Heart left ventricle (tissue), 13 donors: ENCODE measurements around the gene RING1.

Experiments used
- POLR2A ChIP-seq, 2 donors: fragments of 450-650 bp; IDR thresholded peaks; one replicate each; pipeline ENCODE4 v1.6.1; 2017; ENCODE audit warnings: antibody characterized with exemption in 2 of 2, mild to moderate bottlenecking in 2 of 2, moderate library complexity in 2 of 2
- TF ChIP-seq, protein P1 (sequence below), 12 donors: fragments of 200-600 bp; sonication (generic) in 4 of 12; IDR thresholded peaks; one replicate each; pipeline versions ENCODE4 v1.5.0 to v1.8.0; 2018 to 2022; ENCODE audit warnings: antibody characterized with exemption in 12 of 12, mild to moderate bottlenecking in 5 of 12
- donor health status: ischemic (EF 13 %, LVEDD 7.1; RV severe dilation, severe dysfunction).
- donor health status: DM: no; HTN: yes; CAD: no.
- donor health status: DM: no; HTN: no; CAD: no.
- donor health status: ischemic (EF 25% LVEDD 6.9; RV normal size, moderate dysfunction).
- donor health status: ischemic (EF 25% LVEDD 5.7; RV mildly dilated, moderate dysfunction).
- donor health status: ischemic (EF 35%, LVEDD 5.7; RV mildly dilated, moderate dysfunction).
- donor health status: nonischemic (EF 11% LVEDD 7.7; RV severe dilation, severe dysfunction).
- donor health status: DM: yes; HTN: yes; CAD: no.
- donor health status: PGD.
- donor health status: ischemic (EF 29% LVEDD 5.4; RV normal size, mild dysfunction).
- donor health status: nonischemic (EF 23%, LVEDD 6.1; RV moderate dilation, normal function).

DNA sequence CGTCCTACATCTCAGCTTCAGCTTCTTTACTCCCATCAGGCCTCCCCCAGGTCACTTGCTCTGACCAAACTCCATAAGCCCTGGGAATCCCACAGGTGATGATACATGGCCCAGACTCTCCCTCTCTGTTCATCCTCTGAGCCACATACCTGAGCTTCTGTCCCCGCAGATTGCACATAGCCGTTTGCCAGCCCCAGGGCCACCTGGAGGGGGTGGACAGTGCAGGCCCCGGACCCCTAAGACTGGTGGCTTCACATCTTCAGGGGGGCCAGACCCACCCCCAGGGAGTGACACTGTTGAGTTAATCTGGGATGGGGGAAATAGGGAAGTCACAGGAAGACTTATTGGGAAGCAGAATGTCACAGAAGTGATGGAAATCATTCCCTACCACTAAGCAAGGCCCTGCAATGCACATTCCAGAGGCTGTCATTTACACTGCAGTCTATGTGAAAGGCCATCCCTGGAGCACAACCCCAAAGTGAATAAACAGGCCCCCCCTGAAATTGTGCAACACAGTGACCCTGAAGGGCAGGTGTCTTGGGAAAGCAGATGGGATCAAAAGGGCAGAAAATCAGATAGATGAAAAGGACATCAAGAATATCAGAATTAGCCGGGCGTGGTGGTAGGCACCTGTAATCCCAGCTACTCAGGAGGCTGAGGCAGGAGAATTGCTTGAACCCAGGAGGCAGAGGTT lies 10.0 kb upstream of the RING1 start:
- TF ChIP-seq POLR2A (IDR thresholded peaks at IDR 0.05): no peak
- TF ChIP-seq, protein P1, sequence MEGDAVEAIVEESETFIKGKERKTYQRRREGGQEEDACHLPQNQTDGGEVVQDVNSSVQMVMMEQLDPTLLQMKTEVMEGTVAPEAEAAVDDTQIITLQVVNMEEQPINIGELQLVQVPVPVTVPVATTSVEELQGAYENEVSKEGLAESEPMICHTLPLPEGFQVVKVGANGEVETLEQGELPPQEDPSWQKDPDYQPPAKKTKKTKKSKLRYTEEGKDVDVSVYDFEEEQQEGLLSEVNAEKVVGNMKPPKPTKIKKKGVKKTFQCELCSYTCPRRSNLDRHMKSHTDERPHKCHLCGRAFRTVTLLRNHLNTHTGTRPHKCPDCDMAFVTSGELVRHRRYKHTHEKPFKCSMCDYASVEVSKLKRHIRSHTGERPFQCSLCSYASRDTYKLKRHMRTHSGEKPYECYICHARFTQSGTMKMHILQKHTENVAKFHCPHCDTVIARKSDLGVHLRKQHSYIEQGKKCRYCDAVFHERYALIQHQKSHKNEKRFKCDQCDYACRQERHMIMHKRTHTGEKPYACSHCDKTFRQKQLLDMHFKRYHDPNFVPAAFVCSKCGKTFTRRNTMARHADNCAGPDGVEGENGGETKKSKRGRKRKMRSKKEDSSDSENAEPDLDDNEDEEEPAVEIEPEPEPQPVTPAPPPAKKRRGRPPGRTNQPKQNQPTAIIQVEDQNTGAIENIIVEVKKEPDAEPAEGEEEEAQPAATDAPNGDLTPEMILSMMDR (IDR thresholded peaks at IDR 0.05): no peak
